GM12878 (cell line): ENCODE measurements around the gene SIGLEC10.

Experiments
- CTCF ChIP-seq, 3 experiments: IDR thresholded peaks in 2 of 3; conservative IDR thresholded peaks in 1 of 3; 2 replicates each; pipeline ENCODE4 v1.5.1; 2011; ENCODE audit warnings: low read depth in 3 of 3, low read length in 3 of 3, mild to moderate bottlenecking in 3 of 3, control low read depth in 2 of 3, moderate library complexity in 2 of 3, inconsistent platforms in 1 of 3, mixed read lengths in 1 of 3; ENCODE audit not compliant: control insufficient read depth in 2 of 3, insufficient read depth in 1 of 3; ENCODE audit errors: extremely low read depth in 1 of 3
- EP300 ChIP-seq, 2 experiments: fragments of 150-350 bp in 1 of 2; IDR thresholded peaks; 2 replicates each; pipeline ENCODE4 v1.6.1; 2011 to 2012; ENCODE audit warnings: low read depth in 2 of 2, low read length in 2 of 2, borderline replicate concordance in 1 of 2, improper control_type of control experiment in 1 of 2, inconsistent platforms in 1 of 2; ENCODE audit not compliant: control insufficient read depth in 1 of 2
- HDAC2 ChIP-seq: fragments of 200-600 bp; sonication (generic); IDR thresholded peaks from 2 replicates; pipeline ENCODE4 v1.6.1; 2017
- MTA2 ChIP-seq: fragments of 450-650 bp; IDR thresholded peaks from 2 replicates; pipeline ENCODE4 v1.6.1; 2016; ENCODE audit warnings: low read depth, mild to moderate bottlenecking, moderate library complexity
- NFYB ChIP-seq: IDR thresholded peaks from 2 replicates; pipeline ENCODE4 v1.6.1; 2011; ENCODE audit warnings: low read depth, mild to moderate bottlenecking, low read length, improper control_type of control experiment, moderate library complexity; ENCODE audit not compliant: insufficient read depth
- POLR2AphosphoS5 ChIP-seq: IDR thresholded peaks from 2 replicates; pipeline ENCODE4 v1.6.1; 2011; ENCODE audit warnings: mild to moderate bottlenecking, low read length, inconsistent platforms
- RCOR1 ChIP-seq: conservative IDR thresholded peaks from 2 replicates; pipeline ENCODE4 v1.6.1; 2012; ENCODE audit warnings: low read depth, low read length, improper control_type of control experiment
- YY1 ChIP-seq: IDR thresholded peaks from 2 replicates; pipeline ENCODE4 v1.6.1; 2011; ENCODE audit warnings: low read depth, mild to moderate bottlenecking, low read length
- ZNF274 ChIP-seq: IDR thresholded peaks from one replicate; pipeline ENCODE4 v1.8.0; 2011; ENCODE audit not compliant: insufficient read length, insufficient read depth

- TF ChIP-seq HDAC2 (no peak), POLR2AphosphoS5 (no peak), YY1 (no peak), RCOR1 (no peak), MTA2 (no peak), EP300 (IDR thresholded peaks at IDR 0.05; ENCODE audit: borderline replicate concordance in 1 of 2, control insufficient read depth in 1 of 2, low read depth in 2 of 2, low read length in 2 of 2) (no peak), ZNF274 (no peak), CTCF (IDR thresholded peaks at IDR 0.05 in 2 of 3, conservative IDR thresholded peaks at IDR 0.05 in 1 of 3; ENCODE audit: control insufficient read depth in 2 of 3, extremely low read depth in 1 of 3, insufficient read depth in 1 of 3, low read depth in 3 of 3, low read length in 3 of 3) (no peak), NFYB (no peak)
These were observed 12.8 kb upstream of the SIGLEC10 start for GRCh38 chr19:51430221-51430620.
